H1 (cell line): ENCODE measurements around the gene GPR17. TPM values are rescaled to one million over a fixed set of nuclear protein-coding genes. Genes with fewer than 3 reads are reported as not detected.

Experiments used
- ASH2L ChIP-seq: fragments of 200-600, 300-600 bp; sonication (generic); IDR thresholded peaks from one replicate; pipeline ENCODE4 v1.7.1; 2017; ENCODE audit warnings: low read length
- HDAC2 ChIP-seq, 2 experiments: fragments of 300-600 bp in 1 of 2; sonication (generic) in 1 of 2; IDR thresholded peaks; 2 replicates each; pipeline ENCODE4 v1.6.1; 2011 to 2012; ENCODE audit warnings: low read depth in 2 of 2, low read length in 2 of 2, mild to moderate bottlenecking in 2 of 2, moderate library complexity in 2 of 2, borderline replicate concordance in 1 of 2, inconsistent platforms in 1 of 2
- NRF1 ChIP-seq: IDR thresholded peaks from 2 replicates; pipeline ENCODE4 v1.6.1; 2011; ENCODE audit warnings: mild to moderate bottlenecking, low read depth, low read length, improper control_type of control experiment
- SP4 ChIP-seq: IDR thresholded peaks from 2 replicates; pipeline ENCODE4 v1.6.1; 2012; ENCODE audit warnings: low read length, inconsistent platforms
- TBP ChIP-seq: IDR thresholded peaks from 2 replicates; pipeline ENCODE4 v1.6.1; 2011; ENCODE audit warnings: low read depth, low read length, improper control_type of control experiment
- polyA plus RNA-seq, 7 experiments: library from polyadenylated mRNA; depleted of rRNA in 3 of 7; stranded (reverse) in 5 of 7; unstranded in 2 of 7; fragments of >200 nt in 5 of 7; fragments of 200-250 nt in 2 of 7; gene quantifications; 1 replicate in 5 of 7; 2 replicates in 1 of 7; 4 replicates in 1 of 7; pipeline versions ENCODE4 v1.2.1 to v1.2.3, GENCODE V29; 2011 to 2013; ENCODE audit warnings: missing spikeins in 2 of 7, mixed read lengths in 2 of 7
- total RNA-seq: library from RNA; stranded (reverse); fragmentation: NEBNext Ultra II Directional; extraction: Animal tissue kit (Norgen Biotek cat#: 25700); gene quantifications from 2 replicates; pipeline ENCODE4 v1.2.1, GENCODE V29; 2021

GPR17 gene
- total and polyA plus RNA-seq, 2 of the 8 experiments (the other 6 are each of a cell fraction or from before 2014, with no cell fraction given): 0.03 TPM; not detected in 1

DNA sequence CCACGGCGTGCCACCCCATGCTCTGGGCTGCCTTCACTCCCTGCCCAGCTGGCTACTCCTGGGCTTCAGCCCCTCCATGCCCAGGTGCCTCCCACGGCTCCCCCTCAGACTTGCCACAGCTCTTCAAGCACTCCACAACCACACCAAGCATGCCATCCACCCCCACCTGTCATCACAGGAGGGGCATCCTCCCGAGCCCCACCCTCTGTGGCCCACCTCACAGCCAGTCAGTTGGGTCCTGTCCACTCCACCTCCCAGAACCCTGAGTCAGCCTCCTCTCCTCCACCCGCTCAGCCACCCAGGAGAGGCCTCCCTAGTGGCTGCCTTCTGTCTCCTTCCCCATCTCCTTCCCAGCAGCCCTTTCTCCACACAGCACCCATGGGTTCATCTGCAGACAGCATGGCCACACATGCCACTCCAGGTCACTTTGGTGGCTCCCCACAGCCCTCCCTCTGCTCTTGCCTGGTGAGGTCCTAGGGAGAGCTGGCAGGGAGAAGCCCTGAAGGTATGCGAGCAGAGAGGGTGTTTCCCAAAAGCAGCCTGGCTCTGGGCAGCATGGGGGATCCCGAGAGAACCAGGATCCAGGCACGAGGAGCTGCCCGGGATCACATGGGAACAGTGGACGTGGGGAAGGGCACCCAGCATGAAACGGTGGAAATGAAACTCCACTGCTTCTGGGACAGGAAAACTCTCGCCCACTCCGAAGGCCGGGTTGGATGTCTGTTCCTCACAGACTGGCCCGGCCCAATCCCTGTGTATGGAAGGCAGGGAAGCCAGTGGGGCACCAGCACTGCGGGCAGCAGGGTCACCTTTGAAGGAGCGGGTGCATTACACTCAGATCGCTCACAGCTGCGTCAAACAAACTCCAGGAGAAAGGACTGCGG, 26.6 kb downstream of the GPR17 start (continued):
- TF ChIP-seq TBP (no peak), SP4 (no peak), ASH2L (no peak), NRF1 (no peak), HDAC2 (IDR thresholded peaks at IDR 0.05; ENCODE audit: borderline replicate concordance in 1 of 2, low read depth in 2 of 2, low read length in 2 of 2) (no peak)
